Upper lobe of left lung (tissue), 6 donors: ENCODE data around the gene CDC25C. TPM values are rescaled to one million over a fixed set of nuclear protein-coding genes. Genes with fewer than 3 reads are reported as not detected.
A peak's percentile ranks its signal among the peaks of the same experiment; 100 is the strongest.

Experiments used
- ATAC-seq, 2 donors: fragments of 200-7000 bp; cut with Tn5 transposase; one replicate each; pipeline ENCODE4 v1.9.1; 2022; ENCODE audit warnings: mild to moderate bottlenecking in 2 of 2, moderate library complexity in 2 of 2; ENCODE audit not compliant: low FRiP score in 2 of 2
- DNase-seq, 2 donors: peaks; one replicate each; pipeline ENCODE4 v3.0.0-alpha.2; 2019 to 2020
- H3K27ac ChIP-seq, 4 donors: fragments of 200-600 bp; sonication (generic); one replicate each; pipeline ENCODE4 v1.5.1; 2016 to 2019
- H3K27me3 ChIP-seq, 4 donors: fragments of 200-600 bp; sonication (generic); one replicate each; pipeline ENCODE4 v1.5.1; 2017 to 2019
- H3K36me3 ChIP-seq, 4 donors: fragments of 200-600 bp; sonication (generic); one replicate each; pipeline ENCODE4 v1.5.1; 2016 to 2019
- H3K4me1 ChIP-seq, 4 donors: fragments of 200-600 bp; sonication (generic); one replicate each; pipeline ENCODE4 v1.5.1; 2018 to 2019
- H3K4me3 ChIP-seq, 4 donors: fragments of 200-600 bp; sonication (generic); one replicate each; pipeline ENCODE4 v1.5.1; 2017 to 2019; ENCODE audit warnings: mild to moderate bottlenecking in 2 of 4, moderate library complexity in 1 of 4
- H3K9me3 ChIP-seq, 4 donors: fragments of 200-600 bp; sonication (generic); one replicate each; pipeline ENCODE4 v1.5.1; 2018 to 2019
- EP300 ChIP-seq, 4 donors: sonication (generic); formaldehyde crosslinking; IDR thresholded peaks; one replicate each; pipeline ENCODE4 v1.5.1; 2017; ENCODE audit warnings: antibody characterized with exemption in 4 of 4, control low read depth in 2 of 4
- POLR2A ChIP-seq, 4 donors: fragments of 450-650 bp; IDR thresholded peaks; one replicate each; pipeline ENCODE4 v1.5.1; 2016 to 2017; ENCODE audit warnings: antibody characterized with exemption in 4 of 4, mild to moderate bottlenecking in 2 of 4
- POLR2AphosphoS5 ChIP-seq, 2 donors: sonication (generic); formaldehyde crosslinking; IDR thresholded peaks; one replicate each; pipeline ENCODE4 v1.5.1; 2017; ENCODE audit warnings: antibody characterized with exemption in 2 of 2
- WGBS, 2 donors: methylation state at CpG; one replicate each; pipeline ENCODE4 v1.1.5; 2017 to 2018; 5-methylcytosine and 5-hydroxymethylcytosine counted together
- total RNA-seq, 6 donors: library from RNA; depleted of rRNA in 4 of 6; stranded (reverse); fragments of >200 nt in 4 of 6; gene quantifications; one replicate each; pipeline versions ENCODE4 v1.1.0 to v1.2.1, GENCODE V29; 2016 to 2021
- TF ChIP-seq, protein P1 (sequence below), 6 experiments: fragments of 450-650 bp in 4 of 6; fragments of 200-600 bp in 2 of 6; sonication (generic) in 2 of 6; IDR thresholded peaks; one replicate each; pipeline ENCODE4 v1.5.1; 2016 to 2019; ENCODE audit warnings: antibody characterized with exemption in 6 of 6
- donor health status: DM: no; HTN: no; CAD: no; lungs with moderate emphysema.
- donor health status: DM: no; HTN: yes; CAD: no; lungs with severe emphysema.

Gene CDC25C
- total RNA-seq, 6 donors from 2014 or later = 0.37 to 0.67 (median 0.54) TPM; not detected in 2

DNA sequence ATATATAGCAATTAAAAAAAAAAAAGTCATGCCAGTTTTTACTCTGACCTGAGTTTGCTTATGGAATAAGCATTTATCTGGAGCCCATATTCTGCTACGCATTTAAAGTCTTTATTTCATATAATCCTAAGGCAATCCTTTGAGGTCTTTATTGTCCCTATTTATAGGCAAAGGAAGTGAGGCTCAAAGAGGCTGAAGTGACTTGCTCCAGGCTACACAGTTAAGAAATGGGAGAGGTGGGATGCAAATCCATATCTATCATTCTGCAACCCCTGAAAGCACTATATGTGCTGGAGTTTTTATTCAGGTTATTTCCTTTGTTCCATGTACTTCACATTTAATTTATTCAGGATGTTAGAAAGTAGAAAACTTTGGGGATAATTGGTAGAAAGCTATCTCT, 33.0 kb upstream of the CDC25C start:
- no peaks in the 10 kb centered on the region for H3K9me3 ChIP-seq
- ATAC-seq (no peak), DNase-seq (no peak)
- H3K36me3 ChIP-seq = no peaks in the 10 kb centered on the region
- no peaks in the 10 kb centered on the region for H3K27me3 ChIP-seq
- peaks cover 23 to 52% (median 28%) of the 10 kb centered on the region in 4 donors for H3K4me1 ChIP-seq
- no peak overlapping the region for H3K4me3 ChIP-seq
- TF ChIP-seq POLR2AphosphoS5 (IDR thresholded peaks at IDR 0.05) (no peak), POLR2A (IDR thresholded peaks at IDR 0.05) (no peak)
- WGBS, 2 donors = 95 to 100% methylated on average over 1 of the region's 1 CpG
- no peak overlapping the region for H3K27ac ChIP-seq

DNA sequence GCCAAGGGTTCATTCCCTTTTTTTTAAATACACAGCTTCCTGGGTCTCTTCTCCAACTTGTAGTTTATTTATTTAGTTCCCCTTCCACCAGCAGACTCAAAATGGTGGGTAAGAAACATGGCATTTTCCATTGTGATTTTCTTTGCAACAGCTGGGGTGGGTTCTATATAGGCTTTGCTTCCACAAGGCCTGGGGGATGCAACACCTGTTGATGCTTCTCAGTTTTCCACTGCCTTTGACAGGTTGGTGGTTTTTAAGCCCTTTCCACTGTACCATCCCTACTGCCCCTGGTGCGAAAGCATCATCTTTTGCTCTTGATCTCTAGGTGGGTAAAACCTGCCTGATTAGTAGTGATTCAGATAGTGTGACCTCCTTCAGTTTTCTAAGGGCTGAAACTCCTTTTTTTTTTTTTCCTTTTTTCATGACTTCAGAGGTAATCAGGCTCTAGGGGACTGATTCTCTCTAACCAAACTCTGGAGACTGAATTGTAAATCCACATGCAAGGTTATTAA, 29.4 kb upstream of the CDC25C start:
- TF ChIP-seq POLR2AphosphoS5 (IDR thresholded peaks at IDR 0.05) (no peak), EP300 (IDR thresholded peaks at IDR 0.05) (no peak), POLR2A (IDR thresholded peaks at IDR 0.05) (no peak)
- TF ChIP-seq, protein P1, sequence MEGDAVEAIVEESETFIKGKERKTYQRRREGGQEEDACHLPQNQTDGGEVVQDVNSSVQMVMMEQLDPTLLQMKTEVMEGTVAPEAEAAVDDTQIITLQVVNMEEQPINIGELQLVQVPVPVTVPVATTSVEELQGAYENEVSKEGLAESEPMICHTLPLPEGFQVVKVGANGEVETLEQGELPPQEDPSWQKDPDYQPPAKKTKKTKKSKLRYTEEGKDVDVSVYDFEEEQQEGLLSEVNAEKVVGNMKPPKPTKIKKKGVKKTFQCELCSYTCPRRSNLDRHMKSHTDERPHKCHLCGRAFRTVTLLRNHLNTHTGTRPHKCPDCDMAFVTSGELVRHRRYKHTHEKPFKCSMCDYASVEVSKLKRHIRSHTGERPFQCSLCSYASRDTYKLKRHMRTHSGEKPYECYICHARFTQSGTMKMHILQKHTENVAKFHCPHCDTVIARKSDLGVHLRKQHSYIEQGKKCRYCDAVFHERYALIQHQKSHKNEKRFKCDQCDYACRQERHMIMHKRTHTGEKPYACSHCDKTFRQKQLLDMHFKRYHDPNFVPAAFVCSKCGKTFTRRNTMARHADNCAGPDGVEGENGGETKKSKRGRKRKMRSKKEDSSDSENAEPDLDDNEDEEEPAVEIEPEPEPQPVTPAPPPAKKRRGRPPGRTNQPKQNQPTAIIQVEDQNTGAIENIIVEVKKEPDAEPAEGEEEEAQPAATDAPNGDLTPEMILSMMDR (IDR thresholded peaks at IDR 0.05) = no peak
- Histone ChIP-seq H3K4me1 (peaks cover 0 to 18% (median 3%) of the 10 kb centered on the region in 4 donors), H3K27me3 (no peaks in the 10 kb centered on the region), H3K27ac (no peak overlapping the region), H3K4me3 (no peak overlapping the region), H3K9me3 (no peaks in the 10 kb centered on the region), H3K36me3 (no peaks in the 10 kb centered on the region)
- no peak for DNase-seq
- ATAC-seq = no peak
- WGBS, 2 donors = 94 to 100% methylated on average over 1 of the region's 1 CpG

DNA sequence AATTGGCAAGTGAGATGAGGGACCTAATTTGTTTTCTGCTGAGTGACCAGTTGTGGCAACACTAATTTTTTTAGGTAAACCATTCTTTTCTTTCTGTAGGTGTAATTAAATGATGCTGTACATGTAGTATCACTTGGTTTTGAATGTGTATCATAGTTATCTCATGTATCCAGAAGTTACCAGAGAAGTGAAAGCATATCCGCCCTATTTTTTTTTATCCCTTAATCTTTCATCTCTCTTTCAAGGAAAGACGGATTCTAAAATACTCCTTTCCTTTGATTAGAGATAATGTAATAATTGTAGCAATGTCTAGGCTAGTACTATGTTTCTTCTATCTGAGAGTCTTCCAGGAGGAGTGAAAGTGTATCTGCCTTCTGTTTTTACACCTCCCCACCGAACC, 28.0 kb upstream of the CDC25C start:
- Histone ChIP-seq H3K9me3 (no peaks in the 10 kb centered on the region), H3K36me3 (no peaks in the 10 kb centered on the region), H3K4me1 (peaks cover 12 to 30% (median 13%) of the 10 kb centered on the region in 4 donors), H3K27ac (no peak overlapping the region), H3K27me3 (no peaks in the 10 kb centered on the region), H3K4me3 (no peak overlapping the region)
- TF ChIP-seq, protein P1 (IDR thresholded peaks at IDR 0.05) = no peak
- TF ChIP-seq EP300 (IDR thresholded peaks at IDR 0.05) = no peak
- no peak for TF ChIP-seq POLR2A (IDR thresholded peaks at IDR 0.05)
- TF ChIP-seq POLR2AphosphoS5 (IDR thresholded peaks at IDR 0.05) = no peak
- DNase-seq (no peak), ATAC-seq (no peak)
- 69 to 70% methylated on average over 3 of the region's 3 CpGs for WGBS, 2 donors

DNA sequence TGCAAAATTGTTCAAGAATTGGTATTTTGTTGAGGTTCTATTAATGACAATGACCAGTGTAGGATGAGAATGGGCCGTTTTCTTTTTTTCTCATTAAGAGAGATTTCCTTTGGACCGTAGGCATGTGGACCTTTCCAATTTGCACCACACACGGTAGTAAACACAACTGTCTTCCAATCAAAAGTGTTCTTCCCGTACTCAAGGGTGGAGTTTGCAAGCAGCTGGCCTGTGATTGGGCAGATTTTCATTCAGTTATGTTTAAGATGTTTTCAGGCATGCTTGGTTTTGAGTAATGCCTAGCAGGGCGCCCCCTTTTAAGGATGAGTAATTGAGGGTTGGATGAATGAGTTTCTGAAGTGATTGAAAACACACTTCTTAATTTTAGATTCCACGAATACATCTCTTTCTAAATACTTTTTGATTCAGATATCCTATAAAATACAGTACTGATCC, 23.3 kb upstream of the CDC25C start:
- DNase-seq (peak in 1 of 2 donors; percentile 49), ATAC-seq (peak in 1 of 2 donors; percentile 12)
- Histone ChIP-seq H3K27ac (peak overlapping the region in 1 of 4 donors; percentile 100), H3K4me3 (peak overlapping the region in 2 of 4 donors; percentile 82 to 94), H3K27me3 (no peaks in the 10 kb centered on the region), H3K36me3 (no peaks in the 10 kb centered on the region), H3K4me1 (peaks cover 20 to 23% (median 21%) of the 10 kb centered on the region in 4 donors), H3K9me3 (no peaks in the 10 kb centered on the region)
- WGBS, 2 donors = 27 to 31% methylated on average over 6 of the region's 6 CpGs
- TF ChIP-seq POLR2A (IDR thresholded peaks at IDR 0.05) = no peak
- TF ChIP-seq EP300 (IDR thresholded peaks at IDR 0.05) = no peak
- TF ChIP-seq, protein P1 (IDR thresholded peaks at IDR 0.05) = no peak
- TF ChIP-seq POLR2AphosphoS5 (IDR thresholded peaks at IDR 0.05) = no peak

DNA sequence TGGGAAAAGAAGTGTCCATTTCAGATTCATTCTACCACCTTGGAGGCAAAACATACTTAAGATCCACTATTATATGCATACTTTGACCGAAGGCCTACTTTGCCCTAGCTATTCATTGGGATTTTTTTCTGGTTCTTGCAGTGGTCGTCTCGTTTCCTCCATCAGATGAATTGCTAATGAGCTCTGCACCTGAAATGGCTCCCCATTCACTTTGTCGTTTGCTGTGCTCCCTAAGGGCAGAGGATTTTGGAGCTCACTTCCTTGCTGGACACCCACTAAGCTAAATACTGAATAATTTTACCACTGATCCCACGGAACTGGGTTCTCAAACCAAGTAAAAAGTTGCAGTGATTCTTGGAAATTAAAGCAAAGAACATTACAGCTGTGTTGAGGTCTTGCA, 22.8 kb upstream of the CDC25C start:
- Histone ChIP-seq H3K27ac (peak overlapping the region in 2 of 4 donors; percentile 99 to 100), H3K4me3 (peak overlapping the region in 3 of 4 donors; percentile 82 to 94 (median 92))
- WGBS, 2 donors = 20 to 23% methylated on average over 5 of the region's 5 CpGs

More for the DNA sequence above, 22.8 kb upstream of the CDC25C start:
- Histone ChIP-seq H3K27me3 (no peaks in the 10 kb centered on the region), H3K36me3 (no peaks in the 10 kb centered on the region), H3K9me3 (no peaks in the 10 kb centered on the region), H3K4me1 (peaks cover 19 to 23% (median 21%) of the 10 kb centered on the region in 4 donors)
- ATAC-seq (no peak), DNase-seq (no peak)
- TF ChIP-seq POLR2A (IDR thresholded peaks at IDR 0.05) (no peak), POLR2AphosphoS5 (IDR thresholded peaks at IDR 0.05) (no peak), EP300 (IDR thresholded peaks at IDR 0.05) (no peak)
- TF ChIP-seq, protein P1 (IDR thresholded peaks at IDR 0.05) = no peak
